Spleen (tissue), 11 donors: ENCODE data around the gene CLEC16A. TPM values are rescaled to one million over a fixed set of nuclear protein-coding genes. Genes with fewer than 3 reads are reported as not detected.

Experiments used
- DNase-seq: peaks from one replicate; pipeline ENCODE4 v3.0.0-alpha.2; 2020
- H3K27ac ChIP-seq, 8 donors: fragments of 200-600 bp; sonication (generic) in 7 of 8; 1 replicate in 4 of 8; 2 replicates in 4 of 8; pipeline versions ENCODE4 v1.5.0 to v1.8.0; 2016 to 2021; ENCODE audit warnings: inconsistent platforms in 4 of 8, mild to moderate bottlenecking in 4 of 8, moderate library complexity in 1 of 8
- H3K27me3 ChIP-seq, 7 donors: fragments of 200-600 bp; sonication (generic) in 6 of 7; replicated peaks in 1 of 7; 1 replicate in 4 of 7; 2 replicates in 3 of 7; pipeline versions ENCODE4 v1.5.0 to v1.8.0; 2016 to 2021; ENCODE audit warnings: inconsistent platforms in 3 of 7, mild to moderate bottlenecking in 1 of 7
- H3K36me3 ChIP-seq, 6 donors: fragments of 200-600 bp; sonication (generic) in 5 of 6; 1 replicate in 4 of 6; 2 replicates in 2 of 6; pipeline versions ENCODE4 v1.5.0 to v1.8.0; 2016 to 2021; ENCODE audit warnings: inconsistent platforms in 2 of 6
- H3K4me1 ChIP-seq, 6 donors: fragments of 200-600 bp; sonication (generic) in 5 of 6; 1 replicate in 3 of 6; 2 replicates in 3 of 6; pipeline versions ENCODE4 v1.5.0 to v1.8.0; 2016 to 2021; ENCODE audit warnings: inconsistent platforms in 3 of 6
- H3K4me3 ChIP-seq, 8 donors: fragments of 200-600 bp; sonication (generic) in 7 of 8; 1 replicate in 4 of 8; 2 replicates in 4 of 8; pipeline versions ENCODE4 v1.5.0 to v1.8.0; 2016 to 2021; ENCODE audit warnings: inconsistent platforms in 4 of 8, mild to moderate bottlenecking in 4 of 8, moderate library complexity in 2 of 8
- H3K9me3 ChIP-seq, 8 donors: fragments of 200-600 bp; sonication (generic) in 7 of 8; 1 replicate in 4 of 8; 2 replicates in 4 of 8; pipeline versions ENCODE4 v1.5.0 to v1.8.0; 2016 to 2021; ENCODE audit warnings: inconsistent platforms in 4 of 8
- CTCF ChIP-seq, 11 experiments: fragments of 200-600 bp in 7 of 11; fragments of 450-650 bp in 4 of 11; sonication (generic) in 4 of 11; IDR thresholded peaks in 8 of 11; conservative IDR thresholded peaks in 3 of 11; 1 replicate in 7 of 11; 2 replicates in 4 of 11; pipeline versions ENCODE4 v1.4.0 to v1.8.0; 2016 to 2021; ENCODE audit warnings: antibody characterized with exemption in 11 of 11, inconsistent platforms in 4 of 11, mild to moderate bottlenecking in 1 of 11
- POLR2A ChIP-seq, 3 donors: fragments of 450-650 bp; IDR thresholded peaks; one replicate each; pipeline ENCODE4 v1.5.1; 2017; ENCODE audit warnings: antibody characterized with exemption in 3 of 3, mild to moderate bottlenecking in 1 of 3
- POLR2AphosphoS5 ChIP-seq, 3 donors: sonication (generic); formaldehyde crosslinking; IDR thresholded peaks; one replicate each; pipeline ENCODE4 v1.5.1; 2017; ENCODE audit warnings: antibody characterized with exemption in 3 of 3
- WGBS, 5 donors: extraction: QIAGEN DNeasy Blood & Tissue Kit in 3 of 5; methylation state at CpG; one replicate each; pipeline versions ENCODE4 v1.1.5 to v1.1.7; 2013 to 2018; 5-methylcytosine and 5-hydroxymethylcytosine counted together
- intact Hi-C: fragments of 100-400 bp; cut with DNase I; formaldehyde crosslinking; loops from one replicate; pipeline ENCODE4 v1.15.0; 2023; ENCODE audit warnings: low total_unique reads
- polyA plus RNA-seq, 3 donors: library from polyadenylated mRNA; stranded (reverse); fragments of 200-250 nt; gene quantifications; one replicate each; pipeline ENCODE4 v1.2.1, GENCODE V29; 2013
- total RNA-seq, 7 donors: library from RNA; depleted of rRNA in 3 of 7; stranded (reverse); fragments of >200 nt in 3 of 7; fragmentation: NEBNext Ultra II Directional in 4 of 7; extraction: Animal tissue kit (Norgen Biotek cat#: 25700) in 4 of 7; gene quantifications; one replicate each; pipeline versions ENCODE4 v1.1.0 to v1.2.1, GENCODE V29; 2016 to 2021
- donor health status: healthy with polysubstance abuse.
- donor health status: DM: no; HTN: no; CAD: no; lungs with moderate emphysema.
- donor health status: DM: no; HTN: no; CAD: no.
- donor health status: Bipolar disorder and iron deficiency.
- donor health status: healthy.
- donor health status: DM: no; HTN: no; CAD: no.
- donor health status: DM: yes; HTN: yes; CAD: no.

The CLEC16A gene
- total and polyA plus RNA-seq, 10 donors: 7.3 to 54.6 (median 35.1) TPM

- no peak for TF ChIP-seq POLR2A (IDR thresholded peaks at IDR 0.05)
- no peaks in the 10 kb centered on the region for H3K9me3 ChIP-seq
- no peak overlapping the region for H3K4me3 ChIP-seq
- H3K27me3 ChIP-seq: no peaks in the 10 kb centered on the region
- intact Hi-C loops: no loop called here
- peaks cover 0 to 19% (median 5%) of the 10 kb centered on the region in 6 donors for H3K4me1 ChIP-seq
- no peak for DNase-seq
- peaks cover 0 to 13% (median 0%) of the 10 kb centered on the region in 6 donors for H3K36me3 ChIP-seq
- H3K27ac ChIP-seq: no peak overlapping the region
Measured at GRCh38 chr16:11193494-11193893, 249.1 kb downstream of the CLEC16A start.

GRCh38 chr16:11194913-11195312 is 250.5 kb downstream of the CLEC16A start:
- H3K4me3 ChIP-seq: no peak overlapping the region
- intact Hi-C loops: no loop called here
- 52 to 79% (median 58%) methylated on average over 5 of the region's 5 CpGs for WGBS, 5 donors
- H3K36me3 ChIP-seq: peaks cover 0 to 13% (median 0%) of the 10 kb centered on the region in 6 donors
- DNase-seq: no peak
- H3K9me3 ChIP-seq: no peaks in the 10 kb centered on the region
- peaks cover 0 to 29% (median 5%) of the 10 kb centered on the region in 6 donors for H3K4me1 ChIP-seq
- TF ChIP-seq POLR2AphosphoS5 (IDR thresholded peaks at IDR 0.05) (no peak), CTCF (IDR thresholded peaks at IDR 0.05 in 8 of 11, conservative IDR thresholded peaks at IDR 0.05 in 3 of 11) (no peak), POLR2A (IDR thresholded peaks at IDR 0.05) (no peak)
- no peak overlapping the region for H3K27ac ChIP-seq
- no peaks in the 10 kb centered on the region for H3K27me3 ChIP-seq

GRCh38 chr16:11196286-11196828 is 252.0 kb downstream of the CLEC16A start:
- H3K27ac ChIP-seq: no peak overlapping the region
- 62 to 86% (median 68%) methylated on average over 3 of the region's 3 CpGs for WGBS, 5 donors
- intact Hi-C loops: no loop called here
- H3K9me3 ChIP-seq: no peaks in the 10 kb centered on the region
- peaks cover 0 to 20% (median 0%) of the 10 kb centered on the region in 6 donors for H3K4me1 ChIP-seq
- TF ChIP-seq CTCF (IDR thresholded peaks at IDR 0.05 in 8 of 11, conservative IDR thresholded peaks at IDR 0.05 in 3 of 11) (no peak), POLR2A (IDR thresholded peaks at IDR 0.05) (no peak), POLR2AphosphoS5 (IDR thresholded peaks at IDR 0.05) (no peak)
- H3K36me3 ChIP-seq: peaks cover 0 to 13% (median 0%) of the 10 kb centered on the region in 6 donors
- DNase-seq: no peak
- H3K4me3 ChIP-seq: no peak overlapping the region
- H3K27me3 ChIP-seq: no peaks in the 10 kb centered on the region

GRCh38 chr16:11198375-11198774 is 254.0 kb downstream of the CLEC16A start:
- H3K4me1 ChIP-seq: peaks cover 0 to 40% (median 1%) of the 10 kb centered on the region in 6 donors
- peaks cover 0 to 13% (median 0%) of the 10 kb centered on the region in 6 donors for H3K36me3 ChIP-seq
- intact Hi-C loops: no loop called here
- H3K27me3 ChIP-seq: peaks cover 0 to 13% (median 0%) of the 10 kb centered on the region in 7 donors
- no peak for DNase-seq
- H3K9me3 ChIP-seq: no peaks in the 10 kb centered on the region
- no peak overlapping the region for H3K27ac ChIP-seq
- TF ChIP-seq CTCF (IDR thresholded peaks at IDR 0.05 in 8 of 11, conservative IDR thresholded peaks at IDR 0.05 in 3 of 11) (no peak), POLR2A (IDR thresholded peaks at IDR 0.05) (no peak), POLR2AphosphoS5 (IDR thresholded peaks at IDR 0.05) (no peak)
- WGBS, 5 donors: 52 to 73% (median 60%) methylated on average over 5 of the region's 5 CpGs
- no peak overlapping the region for H3K4me3 ChIP-seq
